Colonic mucosa (tissue), 4 donors: ENCODE data around the gene ARMH1. TPM values are rescaled to one million over a fixed set of nuclear protein-coding genes. Genes with fewer than 3 reads are reported as not detected.

Experiments
- DNase-seq: peaks from one replicate; pipeline ENCODE4 v3.0.0-alpha.2; 2020
- H3K27ac ChIP-seq: fragments of 200-600 bp; one replicate; pipeline ENCODE4 v1.8.0; 2021
- H3K27me3 ChIP-seq: fragments of 200-600 bp; one replicate; pipeline ENCODE4 v1.8.0; 2021
- H3K36me3 ChIP-seq: fragments of 200-600 bp; one replicate; pipeline ENCODE4 v1.8.0; 2021
- H3K4me1 ChIP-seq: fragments of 200-600 bp; one replicate; pipeline ENCODE4 v1.8.0; 2021; ENCODE audit warnings: mild to moderate bottlenecking
- H3K4me3 ChIP-seq: fragments of 200-600 bp; one replicate; pipeline ENCODE4 v1.8.0; 2021
- H3K9ac ChIP-seq, 2 donors: one replicate each; pipeline ENCODE4 v1.7.0; 2013; ENCODE audit warnings: control low read depth in 2 of 2, low read depth in 2 of 2, low read length in 2 of 2
- H3K9me3 ChIP-seq: fragments of 200-600 bp; one replicate; pipeline ENCODE4 v1.8.0; 2021
- intact Hi-C: fragments of 100-400 bp; cut with DNase I; formaldehyde crosslinking; loops from one replicate; pipeline ENCODE4 v1.14.1; 2022
- total RNA-seq, 2 donors: library from RNA; stranded (reverse); fragmentation: NEBNext Ultra II Directional in 1 of 2; extraction: Animal tissue kit (Norgen Biotek cat#: 25700) in 1 of 2; gene quantifications; one replicate each; pipeline ENCODE4 v1.2.1, GENCODE V29; 2021
- TF ChIP-seq, protein P1 (sequence below): fragments of 200-600 bp; IDR thresholded peaks from one replicate; pipeline ENCODE4 v1.8.0; 2022; ENCODE audit warnings: antibody characterized with exemption, mild to moderate bottlenecking
- donor health status: healthy.
- donor health status: DM: no; HTN: no; CAD: no.
- donor health status: DM: no; HTN: no; CAD: no.

ARMH1 gene
- total RNA-seq, 2 donors from 2014 or later: 1.3 to 5.1 TPM

DNA sequence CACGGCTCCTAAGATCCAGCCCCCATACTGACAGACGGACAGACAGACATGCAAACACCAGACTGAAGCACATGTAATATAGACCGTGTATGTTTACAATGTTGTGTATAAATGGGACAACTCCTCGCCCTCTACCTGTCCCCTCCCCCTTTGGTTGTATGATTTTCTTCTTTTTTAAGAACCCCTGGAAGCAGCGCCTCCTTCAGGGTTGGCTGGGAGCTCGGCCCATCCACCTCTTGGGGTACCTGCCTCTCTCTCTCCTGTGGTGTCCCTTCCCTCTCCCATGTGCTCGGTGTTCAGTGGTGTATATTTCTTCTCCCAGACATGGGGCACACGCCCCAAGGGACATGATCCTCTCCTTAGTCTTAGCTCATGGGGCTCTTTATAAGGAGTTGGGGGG is 23.4 kb upstream of the ARMH1 start:
- no peaks in the 10 kb centered on the region for H3K4me1 ChIP-seq

DNA sequence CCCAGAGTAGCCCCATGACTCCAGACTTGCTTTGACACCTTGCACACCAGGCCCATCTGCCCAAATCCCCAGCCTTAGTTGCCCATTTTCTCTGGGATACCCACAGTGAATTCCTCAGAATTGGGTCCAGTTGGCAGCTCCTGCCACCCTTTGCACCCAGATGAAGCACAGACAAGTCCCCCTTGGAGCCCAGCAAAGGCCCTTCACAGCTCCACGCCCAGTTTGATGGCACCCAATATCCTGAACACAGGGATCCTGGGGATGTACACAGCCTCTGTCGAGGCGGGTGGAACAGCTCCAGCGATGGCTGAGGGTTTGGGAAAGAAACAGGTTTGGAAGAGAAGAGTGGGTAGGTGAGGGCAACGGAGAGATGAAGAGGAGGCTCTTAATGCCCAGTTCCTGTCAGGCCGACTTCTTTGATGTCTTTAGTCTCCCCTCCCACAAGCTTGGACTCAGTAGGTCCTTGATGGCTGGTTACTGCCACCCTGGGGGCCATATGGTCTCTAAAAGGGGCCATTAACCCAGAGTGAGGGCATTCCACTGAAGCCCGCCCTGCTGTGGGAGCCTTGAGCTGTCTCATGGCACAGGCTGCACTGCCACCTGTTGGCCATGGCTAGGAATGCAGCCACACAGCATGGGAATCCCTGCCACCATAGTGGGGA is 21.9 kb upstream of the ARMH1 start:
- Histone ChIP-seq H3K9me3 (no peaks in the 10 kb centered on the region), H3K27ac (no peak overlapping the region), H3K36me3 (no peaks in the 10 kb centered on the region), H3K4me1 (no peaks in the 10 kb centered on the region), H3K9ac (no peak overlapping the region), H3K4me3 (no peak overlapping the region), H3K27me3 (no peaks in the 10 kb centered on the region)
- DNase-seq: peak; percentile 80
- TF ChIP-seq, protein P1, sequence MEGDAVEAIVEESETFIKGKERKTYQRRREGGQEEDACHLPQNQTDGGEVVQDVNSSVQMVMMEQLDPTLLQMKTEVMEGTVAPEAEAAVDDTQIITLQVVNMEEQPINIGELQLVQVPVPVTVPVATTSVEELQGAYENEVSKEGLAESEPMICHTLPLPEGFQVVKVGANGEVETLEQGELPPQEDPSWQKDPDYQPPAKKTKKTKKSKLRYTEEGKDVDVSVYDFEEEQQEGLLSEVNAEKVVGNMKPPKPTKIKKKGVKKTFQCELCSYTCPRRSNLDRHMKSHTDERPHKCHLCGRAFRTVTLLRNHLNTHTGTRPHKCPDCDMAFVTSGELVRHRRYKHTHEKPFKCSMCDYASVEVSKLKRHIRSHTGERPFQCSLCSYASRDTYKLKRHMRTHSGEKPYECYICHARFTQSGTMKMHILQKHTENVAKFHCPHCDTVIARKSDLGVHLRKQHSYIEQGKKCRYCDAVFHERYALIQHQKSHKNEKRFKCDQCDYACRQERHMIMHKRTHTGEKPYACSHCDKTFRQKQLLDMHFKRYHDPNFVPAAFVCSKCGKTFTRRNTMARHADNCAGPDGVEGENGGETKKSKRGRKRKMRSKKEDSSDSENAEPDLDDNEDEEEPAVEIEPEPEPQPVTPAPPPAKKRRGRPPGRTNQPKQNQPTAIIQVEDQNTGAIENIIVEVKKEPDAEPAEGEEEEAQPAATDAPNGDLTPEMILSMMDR: peak; percentile 97
- intact Hi-C loops: loop anchor here (2.0 kb wide), 1 partner anchor 44 kb away; no protein-coding TSS in a partner anchor

More for the DNA sequence above, 23.4 kb upstream of the ARMH1 start:
- H3K27ac ChIP-seq: no peak overlapping the region
- H3K36me3 ChIP-seq: no peaks in the 10 kb centered on the region
- no peaks in the 10 kb centered on the region for H3K9me3 ChIP-seq
- H3K9ac ChIP-seq: no peak overlapping the region
- no peak for DNase-seq
- H3K27me3 ChIP-seq: no peaks in the 10 kb centered on the region
- H3K4me3 ChIP-seq: no peak overlapping the region
- intact Hi-C loops: no loop called here
- TF ChIP-seq, protein P1: no peak

DNA sequence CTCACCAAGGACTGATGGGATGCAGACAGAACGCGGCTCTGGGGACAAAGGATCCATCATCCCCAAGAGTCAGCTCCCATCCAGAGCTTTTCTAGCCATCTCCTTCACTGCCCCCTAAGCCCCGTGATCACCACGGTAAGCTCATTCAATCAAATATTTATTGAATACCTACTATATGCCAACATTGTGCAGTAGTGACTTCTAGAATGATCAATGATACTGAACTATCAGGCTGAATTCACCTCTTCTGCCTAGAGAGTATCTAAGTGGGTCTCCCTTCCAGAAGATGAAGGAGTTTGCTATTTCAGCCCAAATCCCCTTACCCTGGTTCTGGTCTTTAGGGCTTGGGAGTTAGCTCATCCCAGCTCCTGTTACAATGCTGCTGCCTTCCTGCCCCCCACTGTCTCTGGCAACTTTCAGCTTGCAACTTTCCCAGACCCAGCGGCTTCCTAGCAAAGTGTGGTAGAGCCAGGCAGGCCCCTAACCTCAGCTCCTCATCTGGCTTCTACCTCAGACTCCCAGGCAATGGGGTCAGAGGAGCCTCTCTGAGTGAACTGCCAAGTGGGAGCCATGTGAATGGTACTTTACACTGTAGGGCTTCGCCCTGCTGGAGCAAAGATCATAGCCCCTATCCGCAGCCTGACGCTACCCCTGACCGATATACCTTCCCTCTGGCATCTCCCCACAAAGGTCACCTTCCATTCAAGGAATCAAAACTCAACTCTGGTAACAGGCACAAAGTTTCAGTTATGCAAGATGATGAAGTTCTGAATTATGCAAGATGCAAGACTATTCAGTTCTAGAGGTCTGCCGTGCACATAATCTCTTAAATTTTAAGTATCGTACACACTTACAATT is 21.2 kb upstream of the ARMH1 start:
- Histone ChIP-seq H3K27me3 (no peaks in the 10 kb centered on the region), H3K4me3 (no peak overlapping the region), H3K9ac (no peak overlapping the region), H3K4me1 (no peaks in the 10 kb centered on the region), H3K36me3 (no peaks in the 10 kb centered on the region), H3K9me3 (no peaks in the 10 kb centered on the region), H3K27ac (no peak overlapping the region)
- DNase-seq: no peak
- intact Hi-C loops: loop anchor here (2.0 kb wide), 1 partner anchor 45 kb away; no protein-coding TSS in a partner anchor
- TF ChIP-seq, protein P1: no peak

DNA sequence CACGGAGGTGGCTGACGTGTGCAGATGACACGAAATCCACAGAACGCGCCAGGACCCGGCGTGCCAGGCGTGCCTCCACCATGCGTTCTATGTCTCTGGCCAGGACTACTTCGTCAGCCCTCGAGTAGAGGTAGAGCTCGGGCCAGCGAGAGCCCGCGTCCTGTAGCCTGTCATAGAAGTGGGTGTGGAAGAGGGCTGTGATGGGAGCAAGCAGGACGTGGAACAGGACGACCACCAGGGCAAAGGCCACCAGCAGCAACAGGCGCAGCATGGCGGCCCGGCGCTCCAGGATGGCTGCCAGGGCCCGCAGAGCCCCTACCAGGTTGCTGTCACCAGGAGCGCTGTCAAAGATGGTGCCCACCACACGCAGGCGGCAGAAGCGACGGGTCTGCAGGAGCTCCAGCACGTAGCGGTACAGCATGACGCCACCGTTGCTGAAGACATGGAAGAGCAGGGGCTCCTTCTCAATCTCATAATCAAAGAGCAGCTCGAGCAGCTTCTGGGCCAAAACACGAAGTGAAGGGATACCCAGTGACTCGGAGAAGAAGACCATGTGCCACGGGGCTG is 19.8 kb upstream of the ARMH1 start:
- Histone ChIP-seq H3K36me3 (no peaks in the 10 kb centered on the region), H3K27me3 (no peaks in the 10 kb centered on the region), H3K9me3 (no peaks in the 10 kb centered on the region), H3K9ac (no peak overlapping the region), H3K27ac (no peak overlapping the region), H3K4me3 (no peak overlapping the region), H3K4me1 (no peaks in the 10 kb centered on the region)
- intact Hi-C loops: no loop called here
- DNase-seq: no peak
- TF ChIP-seq, protein P1: no peak

DNA sequence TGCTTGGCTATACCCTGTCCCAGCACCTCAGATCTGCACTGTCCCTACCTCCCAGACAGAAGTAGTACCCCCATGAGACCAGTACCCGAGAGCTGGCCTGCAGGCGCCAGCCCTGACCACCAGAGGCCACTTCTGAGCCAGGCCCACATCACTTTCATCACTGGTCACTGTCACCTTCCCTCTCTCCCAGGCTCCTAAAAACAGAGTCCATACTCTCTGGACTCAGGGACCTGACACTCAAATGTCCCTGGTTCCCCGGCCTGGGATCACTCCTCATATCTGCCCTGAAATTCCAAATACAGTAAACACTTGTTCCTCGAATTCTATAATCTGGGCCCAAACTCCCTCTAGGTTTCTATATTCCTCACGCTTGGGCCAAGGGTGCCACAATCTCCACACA is 18.9 kb upstream of the ARMH1 start:
- TF ChIP-seq, protein P1: peak; percentile 39
- H3K9ac ChIP-seq: no peak overlapping the region
- no peaks in the 10 kb centered on the region for H3K27me3 ChIP-seq
- no peak overlapping the region for H3K27ac ChIP-seq
- H3K36me3 ChIP-seq: no peaks in the 10 kb centered on the region
- H3K9me3 ChIP-seq: no peaks in the 10 kb centered on the region
- H3K4me3 ChIP-seq: no peak overlapping the region
- intact Hi-C loops: no loop called here
- no peaks in the 10 kb centered on the region for H3K4me1 ChIP-seq
- DNase-seq: no peak
